WTC11 (cell line): ENCODE results near the gene TGIF1. TPM values are rescaled to one million over a fixed set of nuclear protein-coding genes. Genes with fewer than 3 reads are reported as not detected.

Experiments
- ATAC-seq: fragments of 200-7000 bp; cut with Tn5 transposase; 2 replicates; pipeline ENCODE4 v1.10.0; 2021; ENCODE audit warnings: mild to moderate bottlenecking, moderate library complexity
- CTCF ChIA-PET: fragments of 300-600 bp; sonication (Branson Sonifier 250); formaldehyde crosslinking; loops from one replicate; lab custom pipeline; 2021; ENCODE audit warnings: antibody characterized with exemption; lab: Charles Lee
- POLR2A ChIA-PET: fragments of 350-600 bp; sonication (Branson Sonifier 250); formaldehyde crosslinking; loops from one replicate; lab custom pipeline; 2021; ENCODE audit warnings: antibody characterized with exemption; lab: Charles Lee
- DNase-seq: peaks from one replicate; pipeline ENCODE4 v3.0.0; 2021; ENCODE audit warnings: low spot score
- H3K27ac Mint-ChIP-seq: 2 replicates; pipeline ENCODE4 v1.8.0; 2021; ENCODE audit warnings: mixed read lengths
- H3K27me3 Mint-ChIP-seq: 2 replicates; pipeline ENCODE4 v1.8.0; 2021; ENCODE audit warnings: low read depth, mild to moderate bottlenecking, moderate library complexity, mixed read lengths
- H3K36me3 Mint-ChIP-seq: 2 replicates; pipeline ENCODE4 v1.8.0; 2021; ENCODE audit warnings: mixed read lengths
- H3K4me1 Mint-ChIP-seq: 2 replicates; pipeline ENCODE4 v1.8.0; 2022; ENCODE audit warnings: mixed read lengths
- H3K4me3 Mint-ChIP-seq: 2 replicates; pipeline ENCODE4 v1.8.0; 2021; ENCODE audit warnings: mild to moderate bottlenecking, moderate library complexity, mixed read lengths
- H3K9me3 Mint-ChIP-seq: 2 replicates; pipeline ENCODE4 v1.8.0; 2021; ENCODE audit warnings: mixed read lengths
- ETV6 ChIP-seq: sonication (generic); formaldehyde crosslinking; IDR thresholded peaks from 2 replicates; pipeline ENCODE4 v1.8.1; 2022; ENCODE audit warnings: mild to moderate bottlenecking, missing genetic modification reagents
- FOXK1 ChIP-seq: sonication (generic); formaldehyde crosslinking; IDR thresholded peaks from 2 replicates; pipeline ENCODE4 v1.8.0; 2022; ENCODE audit warnings: mild to moderate bottlenecking, moderate library complexity, missing genetic modification reagents
- GTF2I ChIP-seq: fragments of 250-450 bp; sonication (Bioruptor Pico); conservative IDR thresholded peaks from 2 replicates; pipeline ENCODE4 v1.4.0; 2021; ENCODE audit warnings: mild to moderate bottlenecking
- KAT7 ChIP-seq: sonication (generic); formaldehyde crosslinking; IDR thresholded peaks from 2 replicates; pipeline ENCODE4 v1.8.1; 2023; ENCODE audit warnings: missing genetic modification reagents, mild to moderate bottlenecking, borderline replicate concordance
- MYBL2 ChIP-seq: sonication (generic); formaldehyde crosslinking; IDR thresholded peaks from 2 replicates; pipeline ENCODE4 v1.8.1; 2023; ENCODE audit warnings: mild to moderate bottlenecking, moderate library complexity, missing genetic modification reagents
- RELA ChIP-seq: sonication (generic); formaldehyde crosslinking; IDR thresholded peaks from 2 replicates; pipeline ENCODE4 v1.8.1; 2022; ENCODE audit warnings: missing genetic modification reagents, mild to moderate bottlenecking, borderline replicate concordance
- TCF7 ChIP-seq: sonication (generic); formaldehyde crosslinking; IDR thresholded peaks from 2 replicates; pipeline ENCODE4 v1.8.0; 2022; ENCODE audit warnings: mild to moderate bottlenecking, low read depth, missing genetic modification reagents, moderate library complexity
- TP53 ChIP-seq: sonication (generic); formaldehyde crosslinking; IDR thresholded peaks from 2 replicates; pipeline ENCODE4 v1.8.1; 2023; ENCODE audit warnings: mild to moderate bottlenecking, missing genetic modification reagents
- ZNF121 ChIP-seq: sonication (generic); formaldehyde crosslinking; IDR thresholded peaks from 2 replicates; pipeline ENCODE4 v1.8.0; 2023; ENCODE audit warnings: missing genetic modification reagents
- ZNF219 ChIP-seq: sonication (generic); formaldehyde crosslinking; IDR thresholded peaks from 2 replicates; pipeline ENCODE4 v1.8.0; 2023; ENCODE audit warnings: missing genetic modification reagents, mild to moderate bottlenecking, borderline replicate concordance
- ZNF317 ChIP-seq: sonication (generic); formaldehyde crosslinking; IDR thresholded peaks from 2 replicates; pipeline ENCODE4 v1.8.1; 2023; ENCODE audit warnings: low read depth, mild to moderate bottlenecking, moderate library complexity, missing genetic modification reagents, borderline replicate concordance
- total RNA-seq: library from RNA; stranded (reverse); gene quantifications from 3 replicates; pipeline ENCODE4 v1.2.3, GENCODE V29; 2021
- TF ChIP-seq, protein P1 (sequence below): fragments of 250-450 bp; sonication (Bioruptor Pico); IDR thresholded peaks from 2 replicates; pipeline ENCODE4 v1.9.0; 2021; ENCODE audit warnings: mild to moderate bottlenecking
- TF ChIP-seq, protein P2 (sequence below): fragments of 250-450 bp; sonication (Bioruptor Pico); conservative IDR thresholded peaks from 2 replicates; pipeline ENCODE4 v1.9.0; 2021; ENCODE audit warnings: mild to moderate bottlenecking
- TF ChIP-seq, protein P3 (sequence below): sonication (generic); formaldehyde crosslinking; IDR thresholded peaks from 2 replicates; pipeline ENCODE4 v1.8.1; 2023; ENCODE audit warnings: mild to moderate bottlenecking, moderate library complexity, missing genetic modification reagents
- TF ChIP-seq, protein P4 (sequence below): sonication (generic); formaldehyde crosslinking; IDR thresholded peaks from 2 replicates; pipeline ENCODE4 v1.8.1; 2023; ENCODE audit warnings: mild to moderate bottlenecking, missing genetic modification reagents
- TF ChIP-seq, protein P5 (sequence below): sonication (generic); formaldehyde crosslinking; conservative IDR thresholded peaks from 2 replicates; pipeline ENCODE4 v1.8.1; 2022; ENCODE audit warnings: mild to moderate bottlenecking, missing genetic modification reagents

The TGIF1 gene
- total RNA-seq, 1 experiment from 2014 or later, result 206 TPM

DNA sequence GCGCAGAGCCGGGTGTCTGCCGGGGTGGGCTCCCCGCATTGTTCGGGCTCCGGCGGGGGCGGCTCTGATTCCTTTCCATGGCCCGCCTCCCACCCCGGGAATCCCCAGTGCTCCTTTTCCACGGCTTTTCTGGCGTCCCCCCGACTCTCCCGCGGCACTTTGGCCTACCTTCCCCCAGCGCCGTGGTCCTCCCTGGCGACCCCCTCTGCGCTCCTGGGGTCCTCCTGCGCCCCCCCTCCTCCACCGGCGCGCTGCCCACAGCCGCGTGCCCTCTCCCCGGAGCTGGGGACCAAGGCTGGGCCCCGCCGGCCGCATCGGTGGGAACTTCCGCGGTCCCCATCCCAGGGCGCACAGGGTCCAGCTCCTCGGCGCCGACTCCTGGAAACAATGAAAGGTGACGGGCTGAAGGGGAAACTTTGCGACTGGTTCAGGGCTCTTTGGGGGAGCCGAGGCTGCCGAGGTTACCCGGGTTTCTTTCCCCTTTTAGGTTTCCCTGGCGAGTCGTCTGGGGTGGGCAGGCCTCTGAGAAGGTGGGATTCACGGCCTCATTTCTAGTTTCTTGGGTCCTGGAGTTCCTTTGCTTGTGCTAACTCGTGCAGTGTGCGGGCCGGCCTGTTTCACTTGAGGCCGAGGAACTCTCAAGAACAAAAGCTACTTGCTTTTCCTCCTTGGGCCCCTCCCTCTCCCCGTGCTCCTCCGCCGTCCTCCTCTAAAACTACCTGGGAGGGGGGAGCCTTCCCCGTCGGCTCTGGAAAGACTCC is 2.2 kb downstream of the TGIF1 start (continued):
- TF ChIP-seq, protein P1, sequence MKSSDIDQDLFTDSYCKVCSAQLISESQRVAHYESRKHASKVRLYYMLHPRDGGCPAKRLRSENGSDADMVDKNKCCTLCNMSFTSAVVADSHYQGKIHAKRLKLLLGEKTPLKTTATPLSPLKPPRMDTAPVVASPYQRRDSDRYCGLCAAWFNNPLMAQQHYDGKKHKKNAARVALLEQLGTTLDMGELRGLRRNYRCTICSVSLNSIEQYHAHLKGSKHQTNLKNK, result no peak
- TF ChIP-seq ZNF219 (CRISPR knock-in tag) (peak; percentile 58; the same call in 1 of the 2 replicates), TCF7 (CRISPR knock-in tag) (0 out of 2 replicates have a peak, but pooled peaks have one; percentile 40), KAT7 (peak; percentile 74; the same call in 1 of the 2 replicates), MYBL2 (peak; percentile 15; the same call in 1 of the 2 replicates), RELA (no peak), FOXK1 (CRISPR knock-in tag) (peak; percentile 32; the same call in 1 of the 2 replicates), TP53 (CRISPR knock-in tag) (peak; percentile 72; the same call in 1 of the 2 replicates)
- TF ChIP-seq, protein P2, sequence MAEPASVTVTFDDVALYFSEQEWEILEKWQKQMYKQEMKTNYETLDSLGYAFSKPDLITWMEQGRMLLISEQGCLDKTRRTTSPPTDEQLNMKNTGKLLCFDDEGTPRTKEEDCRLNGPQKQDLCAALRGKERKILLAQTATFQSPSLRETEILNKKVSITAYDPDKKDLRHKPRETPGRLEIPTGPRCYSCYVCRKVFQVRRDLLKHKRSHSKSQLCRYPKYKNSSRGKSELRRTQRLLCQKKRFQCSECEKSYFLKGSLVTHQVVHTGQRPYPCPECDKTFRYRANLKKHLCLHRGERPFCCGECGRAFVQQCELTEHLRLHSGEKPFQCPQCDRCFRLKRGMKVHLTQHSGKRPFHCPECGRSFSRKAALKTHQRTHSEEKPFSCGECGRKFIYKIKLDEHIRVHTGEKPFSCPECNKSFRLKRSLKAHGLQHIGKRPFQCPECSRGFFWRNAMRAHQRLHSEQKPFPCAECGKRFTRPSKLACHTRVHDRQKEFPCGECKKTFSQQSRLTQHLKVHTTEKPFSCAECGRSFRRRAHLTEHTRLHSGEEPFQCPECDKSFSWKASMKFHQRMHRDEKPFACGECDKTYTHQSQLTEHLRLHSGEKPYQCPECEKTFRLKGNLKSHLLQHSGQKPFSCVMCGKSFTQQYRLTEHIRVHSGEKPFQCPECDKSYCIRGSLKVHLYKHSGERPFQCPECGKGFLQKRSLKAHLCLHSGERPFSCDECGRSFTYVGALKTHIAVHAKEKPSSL (CRISPR knock-in tag), result no peak
- TF ChIP-seq, protein P3, sequence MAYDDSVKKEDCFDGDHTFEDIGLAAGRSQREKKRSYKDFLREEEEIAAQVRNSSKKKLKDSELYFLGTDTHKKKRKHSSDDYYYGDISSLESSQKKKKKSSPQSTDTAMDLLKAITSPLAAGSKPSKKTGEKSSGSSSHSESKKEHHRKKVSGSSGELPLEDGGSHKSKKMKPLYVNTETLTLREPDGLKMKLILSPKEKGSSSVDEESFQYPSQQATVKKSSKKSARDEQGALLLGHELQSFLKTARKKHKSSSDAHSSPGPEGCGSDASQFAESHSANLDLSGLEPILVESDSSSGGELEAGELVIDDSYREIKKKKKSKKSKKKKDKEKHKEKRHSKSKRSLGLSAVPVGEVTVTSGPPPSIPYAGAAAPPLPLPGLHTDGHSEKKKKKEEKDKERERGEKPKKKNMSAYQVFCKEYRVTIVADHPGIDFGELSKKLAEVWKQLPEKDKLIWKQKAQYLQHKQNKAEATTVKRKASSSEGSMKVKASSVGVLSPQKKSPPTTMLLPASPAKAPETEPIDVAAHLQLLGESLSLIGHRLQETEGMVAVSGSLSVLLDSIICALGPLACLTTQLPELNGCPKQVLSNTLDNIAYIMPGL (CRISPR knock-in tag), result 0 out of 2 replicates have a peak, but pooled peaks have one; percentile 16
- TF ChIP-seq, protein P4, sequence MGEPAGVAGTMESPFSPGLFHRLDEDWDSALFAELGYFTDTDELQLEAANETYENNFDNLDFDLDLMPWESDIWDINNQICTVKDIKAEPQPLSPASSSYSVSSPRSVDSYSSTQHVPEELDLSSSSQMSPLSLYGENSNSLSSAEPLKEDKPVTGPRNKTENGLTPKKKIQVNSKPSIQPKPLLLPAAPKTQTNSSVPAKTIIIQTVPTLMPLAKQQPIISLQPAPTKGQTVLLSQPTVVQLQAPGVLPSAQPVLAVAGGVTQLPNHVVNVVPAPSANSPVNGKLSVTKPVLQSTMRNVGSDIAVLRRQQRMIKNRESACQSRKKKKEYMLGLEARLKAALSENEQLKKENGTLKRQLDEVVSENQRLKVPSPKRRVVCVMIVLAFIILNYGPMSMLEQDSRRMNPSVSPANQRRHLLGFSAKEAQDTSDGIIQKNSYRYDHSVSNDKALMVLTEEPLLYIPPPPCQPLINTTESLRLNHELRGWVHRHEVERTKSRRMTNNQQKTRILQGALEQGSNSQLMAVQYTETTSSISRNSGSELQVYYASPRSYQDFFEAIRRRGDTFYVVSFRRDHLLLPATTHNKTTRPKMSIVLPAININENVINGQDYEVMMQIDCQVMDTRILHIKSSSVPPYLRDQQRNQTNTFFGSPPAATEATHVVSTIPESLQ (CRISPR knock-in tag), result no peak

DNA sequence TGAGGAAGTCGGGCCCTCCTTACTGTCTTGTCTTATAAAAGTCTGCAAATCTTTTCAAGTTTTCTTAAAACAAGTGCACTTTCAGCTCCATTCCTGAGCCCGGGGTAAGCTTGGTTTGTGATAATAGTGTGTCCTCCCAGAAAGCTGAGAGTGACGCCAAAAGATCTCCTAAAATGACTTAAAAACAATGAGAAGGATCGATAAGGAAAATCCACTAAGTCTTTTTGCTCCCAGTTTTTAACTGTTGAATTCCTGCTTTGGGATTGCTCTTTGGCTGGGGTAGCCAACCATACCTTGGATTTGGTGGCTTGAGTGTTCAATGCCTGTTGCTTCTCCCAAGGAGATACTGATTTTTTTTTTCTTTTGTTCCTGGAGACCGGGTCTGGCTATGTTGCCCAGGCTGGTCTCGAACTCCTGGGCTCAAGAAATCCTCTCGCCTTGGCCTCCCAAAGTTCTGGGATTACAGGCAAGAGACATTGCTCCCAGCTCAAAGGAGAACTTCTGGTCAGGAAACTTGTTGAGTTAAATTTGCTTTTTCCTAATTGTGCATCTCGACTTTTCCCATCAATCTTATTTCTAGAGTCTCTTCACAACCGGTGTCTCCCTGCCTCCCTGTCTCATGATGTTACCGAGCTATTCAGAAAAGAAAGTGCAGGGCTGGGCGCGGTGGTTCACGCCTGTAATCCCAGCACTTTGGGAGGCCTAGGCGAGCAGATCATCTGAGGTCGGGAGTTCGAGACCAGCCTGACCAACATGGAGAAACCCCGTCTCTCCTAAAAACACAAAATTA is 3.0 kb downstream of the TGIF1 start:
- H3K4me1 Mint-ChIP-seq, result peaks cover 46% of the 10 kb centered on the region
- no peak for DNase-seq
- no peak for TF ChIP-seq ETV6 (CRISPR knock-in tag)
- TF ChIP-seq KAT7, result 0 out of 2 replicates have a peak, but pooled peaks have one; percentile 9
- TF ChIP-seq, protein P5, sequence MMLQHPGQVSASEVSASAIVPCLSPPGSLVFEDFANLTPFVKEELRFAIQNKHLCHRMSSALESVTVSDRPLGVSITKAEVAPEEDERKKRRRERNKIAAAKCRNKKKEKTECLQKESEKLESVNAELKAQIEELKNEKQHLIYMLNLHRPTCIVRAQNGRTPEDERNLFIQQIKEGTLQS (CRISPR knock-in tag), result no peak
- peak; percentile 18; the same call in 1 of the 2 replicates for TF ChIP-seq ZNF121 (CRISPR knock-in tag)
- TF ChIP-seq GTF2I (CRISPR knock-in tag), result 0 out of 2 replicates have a peak, but pooled peaks have one; percentile 28
- 0 out of 2 replicates have a peak, but pooled peaks have one; percentile 7 for TF ChIP-seq ZNF317 (CRISPR knock-in tag)
- TF ChIP-seq, all 79 proteins: peak for 4
- Mint-ChIP-seq H3K9me3 (no peaks in the 10 kb centered on the region), H3K27me3 (no peaks in the 10 kb centered on the region), H3K4me3 (peak overlapping the region; percentile 96), H3K27ac (peak overlapping the region; percentile 96), H3K36me3 (peaks cover 49% of the 10 kb centered on the region)
- ChIA-PET POLR2A (interaction anchor here (0.6 to 4.4 kb wide), 4 partner anchors 21 to 169 kb away, joined by 3 to 41 read pairs (median 5); no protein-coding TSS in a partner anchor), CTCF (interaction anchor here (0.6 to 6.4 kb wide), 9 partner anchors 14 to 213 kb away, joined by 3 to 53 read pairs (median 5); no protein-coding TSS in a partner anchor)
- ATAC-seq, result no peak
